GM18505 (cell line): Measurements from ENCODE around the gene SPATA31D1.

Experiments used
- ATAC-seq: cut with Tn5 transposase; IDR thresholded peaks from one replicate; pipeline ENCODE4 v1.9.1; 2021; ENCODE audit not compliant: unreplicated experiment
- POLR2A ChIP-seq: IDR thresholded peaks from 4 replicates; pipeline ENCODE4 v1.6.1; 2011; ENCODE audit warnings: borderline replicate concordance; ENCODE audit not compliant: insufficient read depth, insufficient read length; ENCODE audit errors: extremely low read depth

The SPATA31D1 gene

GRCh38 chr9:82038897-82039296, 50.3 kb downstream of the SPATA31D1 start:
- no peak for TF ChIP-seq POLR2A
- no peak for ATAC-seq
